H1 (cell line): ENCODE results near the gene OR10V1. TPM values are rescaled to one million over a fixed set of nuclear protein-coding genes. Genes with fewer than 3 reads are reported as not detected.
A peak's percentile ranks its signal among the peaks of the same experiment; 100 is the strongest.

ENCODE experiments used
- CTCF ChIA-PET: fragments of 300-600 bp; sonication (Branson Sonifier 250); formaldehyde crosslinking; loops from one replicate; lab custom pipeline; 2021; ENCODE audit not compliant: partially characterized antibody; lab: Charles Lee
- POLR2A ChIA-PET: fragments of 300-600 bp; sonication (Branson Sonifier 250); formaldehyde crosslinking; loops from one replicate; lab custom pipeline; 2021; ENCODE audit warnings: inconsistent platforms; ENCODE audit not compliant: partially characterized antibody; lab: Charles Lee
- DNase-seq, 2 experiments: peaks; one replicate each; pipeline versions ENCODE4 v3.0.0 to v3.0.0-alpha.2; 2010 to 2022; ENCODE audit warnings: low spot score in 2 of 2, low read depth in 1 of 2, mixed read lengths in 1 of 2
- FAIRE-seq: peaks from 2 replicates; lab custom pipeline; 2011; peaks lifted over from hg19 to GRCh38; lab: Jason Lieb, UNC
- H2AFZ ChIP-seq: 2 replicates; pipeline ENCODE4 v1.8.1; 2012; ENCODE audit warnings: low read length, inconsistent platforms
- H2AK5ac ChIP-seq: 2 replicates; pipeline ENCODE4 v1.6.1; 2013; ENCODE audit warnings: low read depth, low read length
- H2BK120ac ChIP-seq: replicated peaks from 2 replicates; pipeline ENCODE3; 2013; ENCODE audit warnings: low read depth, low read length, inconsistent platforms
- H2BK12ac ChIP-seq: 2 replicates; pipeline ENCODE4 v1.6.1; 2013; ENCODE audit warnings: low read depth, low read length
- H2BK15ac ChIP-seq: 2 replicates; pipeline ENCODE4 v1.6.1; 2013; ENCODE audit warnings: low read length
- H2BK20ac ChIP-seq: 2 replicates; pipeline ENCODE4 v1.6.1; 2013; ENCODE audit warnings: low read length
- H2BK5ac ChIP-seq: 2 replicates; pipeline ENCODE4 v1.6.1; 2013; ENCODE audit warnings: low read depth, low read length
- H3K14ac ChIP-seq: 2 replicates; pipeline ENCODE4 v1.6.1; 2013; ENCODE audit warnings: inconsistent platforms; ENCODE audit not compliant: insufficient read length
- H3K18ac ChIP-seq: 2 replicates; pipeline ENCODE4 v1.6.1; 2013; ENCODE audit warnings: low read length; ENCODE audit errors: extremely low read depth
- H3K23ac ChIP-seq: 2 replicates; pipeline ENCODE4 v1.6.1; 2013; ENCODE audit warnings: inconsistent platforms; ENCODE audit not compliant: insufficient read length
- H3K23me2 ChIP-seq: 2 replicates; pipeline ENCODE4 v1.6.1; 2013; ENCODE audit warnings: low read depth, low read length
- H3K27ac ChIP-seq: 2 replicates; pipeline ENCODE4 v1.6.1; 2011; ENCODE audit warnings: low read depth, low read length, inconsistent platforms
- H3K27me3 ChIP-seq, 4 experiments: replicated peaks in 1 of 4; 1 replicate in 1 of 4; 2 replicates in 3 of 4; pipeline versions ENCODE4 v1.6.1 to v1.8.1; 2011 to 2013; ENCODE audit warnings: low read length in 3 of 4, mild to moderate bottlenecking in 3 of 4, inconsistent platforms in 2 of 4, mixed read lengths in 2 of 4, moderate library complexity in 1 of 4; ENCODE audit not compliant: control insufficient read depth in 3 of 4, insufficient read depth in 3 of 4; ENCODE audit errors: extremely low read depth in 1 of 4
- H3K36me3 ChIP-seq, 4 experiments: 2 replicates each; pipeline versions ENCODE4 v1.6.1 to v1.8.1; 2011 to 2013; ENCODE audit warnings: mild to moderate bottlenecking in 4 of 4, low read length in 3 of 4, moderate library complexity in 2 of 4, control low read depth in 1 of 4, inconsistent platforms in 1 of 4; ENCODE audit not compliant: insufficient read depth in 4 of 4, control insufficient read depth in 2 of 4
- H3K4ac ChIP-seq: replicated peaks from 2 replicates; pipeline ENCODE3; 2013; ENCODE audit warnings: low read length, low read depth, mixed read lengths, inconsistent platforms; ENCODE audit not compliant: insufficient read length
- H3K4me1 ChIP-seq, 4 experiments: replicated peaks in 1 of 4; 1 replicate in 1 of 4; 2 replicates in 3 of 4; pipeline versions ENCODE4 v1.6.1 to v1.8.1; 2011 to 2013; ENCODE audit warnings: low read length in 3 of 4, inconsistent platforms in 2 of 4, mixed read lengths in 1 of 4; ENCODE audit not compliant: insufficient read depth in 4 of 4, control insufficient read depth in 3 of 4
- H3K4me2 ChIP-seq, 2 experiments: 2 replicates each; pipeline versions ENCODE4 v1.6.1 to v1.8.1; 2011 to 2013; ENCODE audit warnings: low read depth in 2 of 2, low read length in 2 of 2, control low read depth in 1 of 2, inconsistent platforms in 1 of 2, mild to moderate bottlenecking in 1 of 2; ENCODE audit not compliant: insufficient read depth in 1 of 2
- H3K4me3 ChIP-seq, 4 experiments: fragments of 200-600, 300-600 bp in 1 of 4; sonication (generic), shearing (Covaris generic), sonication (Bioruptor Twin) in 1 of 4; 2 replicates each; pipeline versions ENCODE4 v1.5.1 to v1.8.1; 2011 to 2016; ENCODE audit warnings: low read length in 4 of 4, low read depth in 3 of 4, control low read depth in 2 of 4, inconsistent platforms in 2 of 4, mild to moderate bottlenecking in 2 of 4, mixed read lengths in 1 of 4, moderate library complexity in 1 of 4; ENCODE audit not compliant: insufficient read depth in 2 of 4; ENCODE audit errors: extremely low read depth in 1 of 4
- H3K56ac ChIP-seq: replicated peaks from 2 replicates; pipeline ENCODE3; 2013; ENCODE audit warnings: low read depth, mild to moderate bottlenecking, mixed read lengths, low read length, inconsistent platforms; ENCODE audit not compliant: insufficient read length
- H3K79me1 ChIP-seq: 2 replicates; pipeline ENCODE4 v1.6.1; 2013; ENCODE audit warnings: low read depth, low read length, control low read depth
- H3K79me2 ChIP-seq, 2 experiments: 2 replicates each; pipeline versions ENCODE4 v1.6.1 to v1.8.1; 2012 to 2013; ENCODE audit warnings: low read length in 2 of 2, mild to moderate bottlenecking in 2 of 2, inconsistent platforms in 1 of 2; ENCODE audit not compliant: insufficient read depth in 2 of 2, control insufficient read depth in 1 of 2
- H3K9ac ChIP-seq, 4 experiments: replicated peaks in 1 of 4; 1 replicate in 1 of 4; 2 replicates in 3 of 4; pipeline versions ENCODE4 v1.6.1 to v1.8.1; 2011 to 2013; ENCODE audit warnings: low read depth in 3 of 4, low read length in 3 of 4, control low read depth in 2 of 4, mild to moderate bottlenecking in 2 of 4, moderate library complexity in 2 of 4, inconsistent platforms in 1 of 4; ENCODE audit errors: extremely low read depth in 1 of 4
- H3K9me3 ChIP-seq, 2 experiments: 2 replicates each; pipeline versions ENCODE4 v1.6.1 to v1.8.1; 2012 to 2013; ENCODE audit warnings: mild to moderate bottlenecking in 2 of 2, moderate library complexity in 2 of 2, control low read depth in 1 of 2, inconsistent platforms in 1 of 2, low read depth in 1 of 2, low read length in 1 of 2, mixed read lengths in 1 of 2; ENCODE audit not compliant: insufficient read depth in 2 of 2
- H4K20me1 ChIP-seq, 2 experiments: replicated peaks in 1 of 2; 2 replicates each; pipeline versions ENCODE3 to v1.8.1; 2011 to 2013; ENCODE audit warnings: inconsistent platforms in 2 of 2, low read length in 2 of 2, mild to moderate bottlenecking in 1 of 2; ENCODE audit not compliant: insufficient read depth in 2 of 2, control insufficient read depth in 1 of 2
- H4K5ac ChIP-seq: 2 replicates; pipeline ENCODE4 v1.6.1; 2013; ENCODE audit warnings: low read length, low read depth, mixed read lengths, inconsistent platforms; ENCODE audit not compliant: insufficient read length
- H4K8ac ChIP-seq: 2 replicates; pipeline ENCODE4 v1.8.0; 2013; ENCODE audit warnings: mild to moderate bottlenecking, moderate library complexity, low read length, inconsistent platforms; ENCODE audit not compliant: insufficient read depth; ENCODE audit errors: extremely low read depth
- H4K91ac ChIP-seq: replicated peaks from 2 replicates; pipeline ENCODE3; 2013; ENCODE audit warnings: low read length, mixed read lengths, inconsistent platforms; ENCODE audit not compliant: insufficient read length
- CEBPB ChIP-seq: IDR thresholded peaks from 2 replicates; pipeline ENCODE4 v1.6.1; 2012; ENCODE audit warnings: low read depth, low read length
- EGR1 ChIP-seq: IDR thresholded peaks from 2 replicates; pipeline ENCODE4 v1.6.1; 2011; ENCODE audit warnings: low read depth, low read length, borderline replicate concordance
- FOSL1 ChIP-seq: IDR thresholded peaks from 2 replicates; pipeline ENCODE4 v1.6.1; 2011; ENCODE audit warnings: mild to moderate bottlenecking, low read depth, low read length, moderate library complexity; ENCODE audit not compliant: insufficient read depth
- HDAC2 ChIP-seq, 2 experiments: fragments of 300-600 bp in 1 of 2; sonication (generic) in 1 of 2; IDR thresholded peaks; 2 replicates each; pipeline ENCODE4 v1.6.1; 2011 to 2012; ENCODE audit warnings: low read depth in 2 of 2, low read length in 2 of 2, mild to moderate bottlenecking in 2 of 2, moderate library complexity in 2 of 2, borderline replicate concordance in 1 of 2, inconsistent platforms in 1 of 2
- KDM4A ChIP-seq: IDR thresholded peaks from one replicate; pipeline ENCODE4 v1.7.1; 2012; ENCODE audit warnings: low read depth, mild to moderate bottlenecking, moderate library complexity, low read length, inconsistent platforms; ENCODE audit not compliant: severe bottlenecking
- PHF8 ChIP-seq: fragments of 200-600 bp; sonication (generic); conservative IDR thresholded peaks from 2 replicates; pipeline ENCODE4 v1.7.1; 2012; ENCODE audit warnings: low read depth, mild to moderate bottlenecking, inconsistent platforms, low read length, moderate library complexity
- SAP30 ChIP-seq: fragments of 300-600 bp; sonication (generic); IDR thresholded peaks from 2 replicates; pipeline ENCODE4 v1.7.1; 2012; ENCODE audit warnings: low read length, moderate library complexity, mild to moderate bottlenecking, inconsistent platforms; ENCODE audit not compliant: insufficient read depth, insufficient replicate concordance
- SIN3A ChIP-seq, 2 experiments: IDR thresholded peaks in 1 of 2; conservative IDR thresholded peaks in 1 of 2; 2 replicates each; pipeline ENCODE4 v1.6.1; 2011 to 2012; ENCODE audit warnings: low read length in 2 of 2, improper control_type of control experiment in 1 of 2, low read depth in 1 of 2, mild to moderate bottlenecking in 1 of 2
- SRF ChIP-seq: IDR thresholded peaks from 2 replicates; pipeline ENCODE4 v1.6.1; 2011; ENCODE audit warnings: mild to moderate bottlenecking, low read depth, low read length, moderate library complexity
- TAF1 ChIP-seq: IDR thresholded peaks from 2 replicates; pipeline ENCODE4 v1.6.1; 2011; ENCODE audit warnings: mild to moderate bottlenecking, low read depth, low read length
- WGBS, 2 experiments: shearing (Covaris generic) in 1 of 2; methylation state at CpG; one replicate each; pipeline versions ENCODE4 v1.1.6 to v1.1.7; 2013 to 2015; ENCODE audit warnings: low lambda C conversion rate in 2 of 2, mixed read lengths in 2 of 2, inconsistent platforms in 1 of 2, low coverage in 1 of 2, missing lambda C conversion rate in 1 of 2; ENCODE audit not compliant: insufficient replicate concordance in 2 of 2, insufficient coverage in 1 of 2, insufficient read length in 1 of 2; ENCODE audit errors: extremely low coverage in 1 of 2, missing lambda C conversion rate in 1 of 2; 5-methylcytosine and 5-hydroxymethylcytosine counted together
- polyA plus RNA-seq, 7 experiments: library from polyadenylated mRNA; depleted of rRNA in 3 of 7; stranded (reverse) in 5 of 7; unstranded in 2 of 7; fragments of >200 nt in 5 of 7; fragments of 200-250 nt in 2 of 7; gene quantifications; 1 replicate in 5 of 7; 2 replicates in 1 of 7; 4 replicates in 1 of 7; pipeline versions ENCODE4 v1.2.1 to v1.2.3, GENCODE V29; 2011 to 2013; ENCODE audit warnings: missing spikeins in 2 of 7, mixed read lengths in 2 of 7
- total RNA-seq: library from RNA; stranded (reverse); fragmentation: NEBNext Ultra II Directional; extraction: Animal tissue kit (Norgen Biotek cat#: 25700); gene quantifications from 2 replicates; pipeline ENCODE4 v1.2.1, GENCODE V29; 2021

The OR10V1 gene
- total and polyA plus RNA-seq, 2 of the 8 experiments (the other 6 are each of a cell fraction or from before 2014, with no cell fraction given) = not detected

DNA sequence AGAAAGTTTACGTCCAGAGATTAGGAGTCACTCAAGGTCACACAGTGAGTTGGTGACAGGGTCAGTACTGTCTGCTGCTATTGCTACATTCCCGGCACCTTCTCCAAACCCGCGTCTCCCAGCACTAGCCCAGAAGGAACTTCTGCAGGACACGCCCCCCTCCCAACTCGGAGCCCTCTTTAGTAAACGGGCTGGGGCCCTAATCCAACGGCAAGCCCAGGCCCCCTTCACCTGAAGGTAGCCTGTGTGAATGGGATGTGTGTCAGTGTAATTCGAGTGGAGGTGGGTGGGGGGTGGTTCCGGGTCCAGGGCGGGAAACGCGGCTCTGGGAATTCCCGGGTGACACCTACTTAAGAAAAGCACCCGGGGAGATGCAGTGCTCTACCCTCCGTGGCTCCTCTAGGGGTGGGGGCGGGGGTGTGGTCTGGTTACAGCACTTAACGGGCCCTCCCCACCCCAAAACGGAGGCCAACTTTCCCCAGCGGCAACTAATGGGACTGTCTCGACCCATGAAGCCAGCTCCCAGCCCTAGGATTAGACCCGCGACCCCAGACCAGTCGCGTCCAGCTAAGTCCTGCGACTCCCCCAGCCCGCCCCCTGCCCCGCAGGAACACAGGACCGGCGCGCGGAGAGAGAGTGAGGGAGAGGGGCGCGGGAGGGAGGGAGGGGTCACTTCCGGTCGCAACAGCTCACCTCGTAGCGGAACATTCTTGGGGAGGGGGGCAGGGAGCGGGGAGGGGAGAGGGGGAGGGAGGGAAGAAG lies 45.3 kb downstream of the OR10V1 start:
- 0 out of 2 replicates have a peak overlapping the region, but pooled peaks have one; percentile 17 for H2BK12ac ChIP-seq
- H3K27me3 ChIP-seq = no peaks in the 10 kb centered on the region
- H3K23ac ChIP-seq = no peak overlapping the region
- H3K4me2 ChIP-seq = peak overlapping the region; percentile 71 to 74
- peak overlapping the region; percentile 95; the same call in 1 of the 2 replicates for H4K8ac ChIP-seq
- H4K91ac ChIP-seq = no peak overlapping the region
- peak overlapping the region; percentile 52 for H2BK5ac ChIP-seq
- H3K4me3 ChIP-seq = peak overlapping the region; percentile 72 to 83 (median 79)
- peaks cover 1 to 3% of the 10 kb centered on the region in 2 experiments for H4K20me1 ChIP-seq
- no peak overlapping the region for H3K14ac ChIP-seq
- H3K18ac ChIP-seq = no peak overlapping the region
- H4K5ac ChIP-seq = peak overlapping the region; percentile 73
- H3K79me2 ChIP-seq = peaks cover 0 to 14% of the 10 kb centered on the region in 2 experiments; a peak in 2 of 4 replicates
- no peaks in the 10 kb centered on the region for H3K79me1 ChIP-seq
- peaks cover 3 to 26% (median 16%) of the 10 kb centered on the region in 4 experiments; a peak in 6 of 8 replicates for H3K36me3 ChIP-seq
- peak overlapping the region; percentile 21 for H3K56ac ChIP-seq
- no peak overlapping the region for H2BK20ac ChIP-seq
- no peak overlapping the region for H3K4ac ChIP-seq
- H3K9ac ChIP-seq = peak overlapping the region; percentile 59 to 89 (median 80)
- WGBS, 2 experiments = 7% methylated on average over 10 of the region's 39 CpGs; no CpG with 5 or more reads in 1 of the 2 experiments
- no peaks in the 10 kb centered on the region for H3K9me3 ChIP-seq
- H2AFZ ChIP-seq = no peak overlapping the region; the same call in 1 of the 2 replicates
- FAIRE-seq (no peak), DNase-seq (peak; percentile 36 to 64)
- H3K27ac ChIP-seq = peak overlapping the region; percentile 88; the same call in 1 of the 2 replicates
- ChIA-PET CTCF (interaction anchor here (0.6 to 1.7 kb wide), 3 partner anchors 9 to 120 kb away, joined by 3 to 11 read pairs (median 3); no protein-coding TSS in a partner anchor), POLR2A (interaction anchor here (0.7 to 3.7 kb wide), 13 partner anchors 8 to 496 kb away, joined by 3 to 16 read pairs (median 6); partner anchors contain the start of genes DTX4, MRPL16, OSBP and STX3)
- H3K4me1 ChIP-seq = peaks cover 0 to 8% (median 3%) of the 10 kb centered on the region in 4 experiments; a peak in 2 of 7 replicates
- H3K23me2 ChIP-seq = peaks cover 3% of the 10 kb centered on the region
- no peak overlapping the region for H2AK5ac ChIP-seq
- no peak overlapping the region for H2BK120ac ChIP-seq
- H2BK15ac ChIP-seq = no peak overlapping the region
- TF ChIP-seq SAP30 = peak; percentile 81
- TF ChIP-seq KDM4A = peak; percentile 20
- TF ChIP-seq HDAC2 (IDR thresholded peaks at IDR 0.05; ENCODE audit: borderline replicate concordance in 1 of 2, low read depth in 2 of 2, low read length in 2 of 2) = peak in 1 of 2 experiments; percentile 81; a peak in 1 of 4 replicates
- peak; percentile 11 to 50; a peak in 1 of 4 replicates for TF ChIP-seq SIN3A (conservative IDR thresholded peaks at IDR 0.05 in 1 of 2, IDR thresholded peaks at IDR 0.05 in 1 of 2; ENCODE audit: low read depth in 1 of 2, low read length in 2 of 2)
- TF ChIP-seq TAF1 = peak; percentile 42; the same call in 1 of the 2 replicates
- TF ChIP-seq EGR1 = no peak
- no peak for TF ChIP-seq FOSL1
- peak; percentile 2; the same call in 1 of the 2 replicates for TF ChIP-seq PHF8
- peak; percentile 12; the same call in 1 of the 2 replicates for TF ChIP-seq CEBPB
- no peak for TF ChIP-seq SRF
